Activated T-cell treated with anti-CD3 and anti-CD28 coated beads, Interleukin-2, amount 50 U/mL, for 72 hours (primary cell): ENCODE data around the gene CBX7. TPM values are rescaled to one million over a fixed set of nuclear protein-coding genes. Genes with fewer than 3 reads are reported as not detected.
"Not testable (repeated sequence)": the region's sequence is repeated elsewhere in the genome, so short reads cannot be mapped to it uniquely, and the experiment has no call there.

ENCODE experiments used
- ATAC-seq, 2 donors: fragments of 150-1000 bp; cut with Tn5 transposase; replicated peaks in 1 of 2; 2 replicates each; pipeline ENCODE4 v1.10.0; 2021; ENCODE audit warnings: moderate library complexity in 2 of 2, mild to moderate bottlenecking in 1 of 2
- DNase-seq, 2 donors: peaks; one replicate each; pipeline ENCODE4 v3.0.0; 2021 to 2022; ENCODE audit warnings: mixed read lengths in 1 of 2
- H3K27ac Mint-ChIP-seq: one replicate; pipeline ENCODE4 v1.8.0; 2022; ENCODE audit warnings: mild to moderate bottlenecking, moderate library complexity, mixed read lengths
- H3K27me3 Mint-ChIP-seq: one replicate; pipeline ENCODE4 v1.8.0; 2022; ENCODE audit warnings: low read depth, mixed read lengths
- H3K36me3 Mint-ChIP-seq, 2 donors: one replicate each; pipeline ENCODE4 v1.8.0; 2022; ENCODE audit warnings: mixed read lengths in 2 of 2, mild to moderate bottlenecking in 1 of 2; ENCODE audit not compliant: insufficient read depth in 2 of 2
- H3K4me1 Mint-ChIP-seq: one replicate; pipeline ENCODE4 v1.8.0; 2022; ENCODE audit warnings: low read depth, mixed read lengths
- H3K4me3 Mint-ChIP-seq, 2 donors: one replicate each; pipeline ENCODE4 v1.8.0; 2022; ENCODE audit warnings: mild to moderate bottlenecking in 2 of 2, mixed read lengths in 2 of 2, moderate library complexity in 2 of 2
- H3K9me3 Mint-ChIP-seq, 2 donors: one replicate each; pipeline ENCODE4 v1.8.0; 2022; ENCODE audit warnings: mixed read lengths in 2 of 2
- total RNA-seq, 2 donors: library from RNA; stranded (reverse); gene quantifications; one replicate each; pipeline ENCODE4 v1.2.3, GENCODE V29; 2022

Gene CBX7
- total RNA-seq, 2 donors from 2014 or later: 41.5 to 61.0 TPM

GRCh38 chr22:39171623-39172264, 19.3 kb upstream of the CBX7 start:
- peaks cover 7% of the 10 kb centered on the region for H3K27me3 Mint-ChIP-seq
- DNase-seq: no peak
- H3K4me3 Mint-ChIP-seq: no peak overlapping the region
- no peak overlapping the region for H3K27ac Mint-ChIP-seq
- H3K4me1 Mint-ChIP-seq: peaks cover 40% of the 10 kb centered on the region
- ATAC-seq: no peak
- no peaks in the 10 kb centered on the region for H3K36me3 Mint-ChIP-seq
- H3K9me3 Mint-ChIP-seq: no peaks in the 10 kb centered on the region

- ATAC-seq (peak; percentile 92 to 94), DNase-seq (peak; percentile 85 to 91)
- H3K27ac Mint-ChIP-seq: peak overlapping the region; percentile 58
- H3K36me3 Mint-ChIP-seq: no peaks in the 10 kb centered on the region
- peaks cover 7% of the 10 kb centered on the region for H3K27me3 Mint-ChIP-seq
- no peaks in the 10 kb centered on the region for H3K9me3 Mint-ChIP-seq
- H3K4me1 Mint-ChIP-seq: peaks cover 40% of the 10 kb centered on the region
- H3K4me3 Mint-ChIP-seq: peak overlapping the region; percentile 72 to 78
These were observed 18.5 kb upstream of the CBX7 start for GRCh38 chr22:39170825-39171622.

- Mint-ChIP-seq H3K9me3 (no peaks in the 10 kb centered on the region), H3K27me3 (peaks cover 7% of the 10 kb centered on the region), H3K27ac (no peak overlapping the region), H3K36me3 (no peaks in the 10 kb centered on the region), H3K4me3 (no peak overlapping the region), H3K4me1 (peaks cover 40% of the 10 kb centered on the region)
- ATAC-seq (no peak), DNase-seq (no peak)
These were observed 17.5 kb upstream of the CBX7 start for GRCh38 chr22:39169797-39170466.

GRCh38 chr22:39166547-39166946, 14.1 kb upstream of the CBX7 start:
- DNase-seq: no peak
- Mint-ChIP-seq H3K4me3 (no peak overlapping the region), H3K36me3 (no peaks in the 10 kb centered on the region)

GRCh38 chr22:39156093-39156492, 3.6 kb upstream of the CBX7 start:
- not testable (repeated sequence) for H3K9me3 Mint-ChIP-seq, H3K36me3 Mint-ChIP-seq, DNase-seq, H3K27ac Mint-ChIP-seq, ATAC-seq, H3K4me3 Mint-ChIP-seq
- H3K27me3 Mint-ChIP-seq: peaks cover 21% of the 10 kb centered on the region
- H3K4me1 Mint-ChIP-seq: peaks cover 11% of the 10 kb centered on the region

More at GRCh38 chr22:39166547-39166946, 14.1 kb upstream of the CBX7 start:
- Mint-ChIP-seq H3K4me1 (peaks cover 11% of the 10 kb centered on the region), H3K27me3 (peaks cover 7% of the 10 kb centered on the region), H3K27ac (no peak overlapping the region), H3K9me3 (no peaks in the 10 kb centered on the region)
- ATAC-seq: no peak

GRCh38 chr22:39155421-39155820, 2.9 kb upstream of the CBX7 start:
- peaks cover 0 to 1% of the 10 kb centered on the region in 2 donors for H3K36me3 Mint-ChIP-seq
- H3K4me1 Mint-ChIP-seq: peaks cover 17% of the 10 kb centered on the region
- DNase-seq (no peak), ATAC-seq (no peak)
- H3K9me3 Mint-ChIP-seq: no peaks in the 10 kb centered on the region
- H3K27me3 Mint-ChIP-seq: peaks cover 21% of the 10 kb centered on the region
- H3K27ac Mint-ChIP-seq: no peak overlapping the region
- no peak overlapping the region for H3K4me3 Mint-ChIP-seq

GRCh38 chr22:39153220-39153717, 789 bp upstream of the CBX7 start:
- ATAC-seq (peak in 1 of 2 donors; percentile 1), DNase-seq (no peak)
- Mint-ChIP-seq H3K36me3 (peaks cover 0 to 1% of the 10 kb centered on the region in 2 donors), H3K4me1 (peaks cover 38% of the 10 kb centered on the region), H3K4me3 (peak overlapping the region; percentile 88 to 97), H3K27me3 (peaks cover 21% of the 10 kb centered on the region), H3K27ac (peak overlapping the region; percentile 83), H3K9me3 (no peaks in the 10 kb centered on the region)

- Mint-ChIP-seq H3K9me3 (no peaks in the 10 kb centered on the region), H3K27me3 (peaks cover 21% of the 10 kb centered on the region), H3K4me3 (peak overlapping the region; percentile 80 to 88), H3K36me3 (peaks cover 0 to 1% of the 10 kb centered on the region in 2 donors), H3K4me1 (peaks cover 38% of the 10 kb centered on the region), H3K27ac (no peak overlapping the region)
- ATAC-seq (no peak), DNase-seq (no peak)
These were observed 413 bp downstream of the CBX7 start for GRCh38 chr22:39152024-39152510.

GRCh38 chr22:39151329-39151975, 1.0 kb downstream of the CBX7 start:
- DNase-seq: no peak
- peak overlapping the region; percentile 80 to 88 for H3K4me3 Mint-ChIP-seq
- peaks cover 21% of the 10 kb centered on the region for H3K27me3 Mint-ChIP-seq
- no peaks in the 10 kb centered on the region for H3K9me3 Mint-ChIP-seq
- no peak for ATAC-seq
- H3K4me1 Mint-ChIP-seq: peaks cover 42% of the 10 kb centered on the region
- no peak overlapping the region for H3K27ac Mint-ChIP-seq
- peaks cover 0 to 1% of the 10 kb centered on the region in 2 donors for H3K36me3 Mint-ChIP-seq

GRCh38 chr22:39150848-39151215, 1.6 kb downstream of the CBX7 start:
- Mint-ChIP-seq H3K36me3 (peaks cover 0 to 1% of the 10 kb centered on the region in 2 donors), H3K9me3 (no peaks in the 10 kb centered on the region), H3K4me3 (peak overlapping the region; percentile 80 to 88), H3K4me1 (peaks cover 47% of the 10 kb centered on the region), H3K27me3 (peaks cover 21% of the 10 kb centered on the region), H3K27ac (peak overlapping the region; percentile 72)
- ATAC-seq: no peak
- no peak for DNase-seq

GRCh38 chr22:39149915-39150847, 2.3 kb downstream of the CBX7 start:
- Mint-ChIP-seq H3K27ac (peak overlapping the region; percentile 72), H3K4me3 (peak overlapping the region; percentile 80 to 88), H3K36me3 (peaks cover 0 to 1% of the 10 kb centered on the region in 2 donors), H3K27me3 (peaks cover 17% of the 10 kb centered on the region), H3K4me1 (peaks cover 47% of the 10 kb centered on the region), H3K9me3 (no peaks in the 10 kb centered on the region)
- DNase-seq (no peak), ATAC-seq (no peak)
